GM19240 (cell line): ENCODE results near the gene PLSCR4.

ENCODE experiments used
- DNase-seq: peaks from one replicate; pipeline ENCODE4 v3.0.0; 2011; ENCODE audit warnings: low spot score; ENCODE audit not compliant: insufficient read length

The PLSCR4 gene

GRCh38 chr3:146195030-146195429 lies 55.9 kb downstream of the PLSCR4 start:
- DNase-seq = no peak

DNA sequence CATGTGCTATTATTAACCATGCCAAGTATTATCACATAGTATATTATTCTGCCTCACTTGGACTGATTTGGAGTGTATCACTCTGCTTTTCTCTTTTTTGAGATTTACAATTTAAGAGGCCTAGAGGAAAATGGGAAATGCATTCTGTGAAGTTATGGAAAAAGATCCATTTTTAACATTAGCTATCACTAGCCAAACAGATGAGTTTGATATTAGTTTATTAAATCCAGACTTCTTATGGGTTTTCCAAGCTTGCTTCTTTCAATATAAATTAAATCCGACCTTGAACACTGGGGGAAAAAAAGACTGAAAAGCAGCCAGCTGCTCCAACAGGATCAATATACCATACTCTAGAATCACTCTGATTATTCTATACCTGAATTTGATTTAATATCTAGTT lies 59.9 kb downstream of the PLSCR4 start:
- no peak for DNase-seq

DNA sequence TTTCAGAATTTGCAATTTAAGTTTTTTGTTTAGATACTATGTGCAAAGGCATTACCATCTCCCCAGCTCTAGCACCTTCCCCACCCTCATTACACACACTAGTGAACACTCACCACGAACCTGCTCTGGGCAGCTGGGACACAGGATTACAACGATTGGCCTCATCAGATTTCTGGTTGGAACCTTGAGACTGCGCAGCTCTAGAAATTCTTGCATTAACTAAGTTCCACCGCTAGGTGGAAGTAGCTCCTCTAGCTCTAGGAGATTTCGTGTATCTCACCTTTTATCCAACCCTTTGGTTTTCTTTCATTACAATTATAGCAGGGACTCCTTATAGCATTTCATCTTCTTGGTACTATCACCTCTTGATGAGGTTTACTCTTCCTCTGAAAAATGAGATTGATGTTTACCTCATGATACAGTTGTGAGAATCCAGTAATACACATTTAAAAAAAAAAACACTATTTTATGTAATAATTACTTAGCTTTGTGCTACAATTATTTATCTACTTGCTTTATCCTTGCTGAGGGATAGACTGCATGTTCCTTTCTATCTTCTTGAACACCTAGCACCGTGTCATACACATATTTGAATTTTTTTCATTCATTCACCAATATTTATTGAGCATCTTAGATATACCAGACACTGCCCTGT lies 61.3 kb downstream of the PLSCR4 start:
- DNase-seq = no peak

- no peak for DNase-seq
Observed at GRCh38 chr3:146187334-146187950, 63.5 kb downstream of the PLSCR4 start.

- DNase-seq = no peak
Observed at GRCh38 chr3:146184241-146185015, 66.5 kb downstream of the PLSCR4 start.

GRCh38 chr3:146181216-146181615 lies 69.7 kb downstream of the PLSCR4 start:
- no peak for DNase-seq

DNA sequence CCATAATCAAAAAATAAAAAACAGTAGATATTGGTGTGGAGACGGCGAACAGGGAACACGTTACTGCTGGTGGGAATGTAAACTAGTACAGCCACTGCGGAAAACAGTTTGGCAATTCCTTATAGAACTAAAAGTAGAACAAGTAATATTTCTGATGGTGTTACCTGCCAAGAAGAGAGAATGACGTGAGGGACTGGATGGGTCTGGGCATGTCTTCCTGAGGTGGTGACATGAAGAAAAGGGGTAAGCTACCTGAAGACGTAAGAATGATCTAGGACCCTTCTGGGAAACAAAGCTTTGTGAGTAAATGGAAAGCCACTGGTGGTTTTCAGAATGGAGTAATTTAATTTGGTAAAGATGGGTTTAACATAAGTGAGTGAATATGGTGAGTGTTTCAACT lies 70.5 kb downstream of the PLSCR4 start:
- DNase-seq = no peak

DNA sequence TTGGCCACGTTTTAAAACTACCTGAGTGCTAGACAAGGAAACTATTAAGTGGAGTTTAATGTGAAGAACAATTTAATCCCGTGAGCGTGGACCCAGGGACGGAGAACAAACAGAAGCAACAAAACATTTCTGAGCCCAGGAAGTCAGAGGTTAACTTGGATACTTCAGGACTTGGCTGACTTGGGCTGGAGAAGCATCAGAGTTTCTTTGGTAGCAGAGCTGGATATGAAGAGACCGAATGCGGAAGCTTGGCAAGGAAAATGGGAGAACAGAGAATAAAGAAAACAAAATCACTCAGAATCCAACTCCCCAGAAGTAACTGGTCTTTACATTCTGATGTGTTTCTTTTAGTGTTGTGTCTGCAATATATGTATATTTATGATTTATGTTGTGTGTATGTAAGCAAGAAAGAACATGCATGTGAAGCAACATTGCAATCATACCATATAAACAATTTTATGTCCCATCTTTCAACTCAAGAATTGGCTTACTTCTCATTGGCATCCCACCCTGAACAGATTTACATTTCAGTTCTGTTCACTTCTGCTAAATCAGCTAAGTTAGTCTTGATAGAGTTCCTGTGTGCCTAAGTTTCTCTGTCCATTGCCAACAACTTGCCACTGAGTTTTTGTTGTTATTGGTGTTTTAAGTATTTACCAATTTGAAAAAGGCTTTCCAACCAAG lies 72.8 kb downstream of the PLSCR4 start:
- no peak for DNase-seq

- DNase-seq = no peak
Observed at GRCh38 chr3:146177519-146177918, 73.4 kb downstream of the PLSCR4 start.

DNA sequence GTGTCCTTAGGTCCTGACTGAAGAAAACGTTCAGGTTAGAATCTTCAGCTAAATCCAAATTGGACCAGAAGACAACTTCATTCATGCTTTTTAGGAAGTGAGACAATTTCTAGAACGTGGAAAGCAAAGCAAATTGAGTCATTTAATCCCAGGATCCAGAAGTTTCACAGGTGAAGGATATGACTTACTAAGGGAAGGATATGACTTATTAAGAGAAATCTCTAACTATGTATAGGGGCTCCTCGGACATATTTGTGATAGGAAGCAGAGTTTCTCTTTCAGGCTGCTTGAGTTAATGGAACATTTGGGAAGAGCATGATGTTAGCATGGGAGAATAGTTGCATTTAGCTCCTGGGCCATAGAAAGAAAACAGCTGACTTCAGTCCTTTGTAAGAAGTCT lies 73.8 kb downstream of the PLSCR4 start:
- DNase-seq = no peak

- no peak for DNase-seq
Observed at GRCh38 chr3:146172586-146172985, 78.3 kb downstream of the PLSCR4 start.

GRCh38 chr3:146170591-146170990 lies 80.3 kb downstream of the PLSCR4 start:
- DNase-seq = no peak

GRCh38 chr3:146169891-146170290 lies 81.0 kb downstream of the PLSCR4 start:
- no peak for DNase-seq

- DNase-seq = no peak
Observed at GRCh38 chr3:146166826-146167225, 84.1 kb downstream of the PLSCR4 start.

DNA sequence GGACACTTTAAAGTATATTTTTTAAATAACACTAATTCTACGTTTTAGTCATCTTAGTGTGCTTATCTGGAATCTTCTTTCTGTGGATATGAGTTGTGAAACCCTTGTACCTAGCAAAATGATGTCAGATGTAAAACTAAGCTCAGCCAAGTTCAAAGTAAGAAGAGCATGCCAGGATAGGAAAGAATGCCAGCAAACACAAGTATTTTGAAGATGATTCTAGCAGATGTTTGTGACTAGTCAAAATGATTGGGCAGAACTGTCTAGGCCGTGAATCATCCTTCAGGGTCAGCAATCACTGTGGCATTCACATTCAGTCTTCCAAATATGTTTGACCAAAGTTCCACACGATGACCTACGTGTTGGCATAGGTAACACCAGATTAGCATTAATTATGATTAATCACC lies 84.5 kb downstream of the PLSCR4 start:
- no peak for DNase-seq

DNA sequence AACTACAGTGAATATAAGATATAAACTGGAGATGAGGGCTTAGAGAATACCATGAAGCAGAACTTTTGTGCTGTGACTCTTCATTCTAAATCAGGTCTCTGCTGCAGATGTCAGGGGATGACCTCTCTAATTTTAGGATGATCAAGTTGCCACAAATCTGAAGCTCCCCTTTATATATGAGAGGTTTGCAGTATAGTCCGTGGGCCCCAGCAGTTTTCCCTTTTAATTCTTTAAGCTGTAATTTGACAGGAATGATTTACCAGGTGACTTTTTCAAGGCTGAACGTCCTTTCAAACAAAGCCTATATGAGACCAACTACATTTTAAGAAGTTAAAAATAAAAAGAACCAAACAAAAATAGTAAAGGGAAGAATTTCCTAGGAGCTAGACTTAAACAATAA lies 85.0 kb downstream of the PLSCR4 start:
- DNase-seq = no peak

GRCh38 chr3:146164971-146165769 lies 85.7 kb downstream of the PLSCR4 start:
- no peak for DNase-seq

- DNase-seq = no peak
Observed at GRCh38 chr3:146164506-146164905, 86.4 kb downstream of the PLSCR4 start.

DNA sequence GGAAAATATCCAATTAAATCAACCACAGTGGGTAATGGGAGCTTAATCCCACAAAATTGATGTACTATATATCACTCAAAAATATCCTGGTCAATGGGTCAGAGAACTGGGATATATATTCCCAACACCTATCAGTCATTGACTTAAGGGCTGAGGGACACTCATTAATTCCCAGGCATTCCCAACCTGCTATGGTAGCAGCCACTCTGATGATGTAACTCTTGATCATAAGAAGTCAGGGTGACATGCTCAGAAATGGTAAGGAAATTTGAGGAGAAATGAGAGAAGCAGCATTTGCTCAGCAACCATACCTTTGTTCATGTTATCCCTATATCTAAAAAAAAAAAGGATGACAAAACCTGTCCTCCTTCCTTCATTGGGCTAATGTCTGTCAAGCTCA lies 86.8 kb downstream of the PLSCR4 start:
- DNase-seq = no peak

- DNase-seq = no peak
Observed at GRCh38 chr3:146163584-146163983, 87.3 kb downstream of the PLSCR4 start.

DNA sequence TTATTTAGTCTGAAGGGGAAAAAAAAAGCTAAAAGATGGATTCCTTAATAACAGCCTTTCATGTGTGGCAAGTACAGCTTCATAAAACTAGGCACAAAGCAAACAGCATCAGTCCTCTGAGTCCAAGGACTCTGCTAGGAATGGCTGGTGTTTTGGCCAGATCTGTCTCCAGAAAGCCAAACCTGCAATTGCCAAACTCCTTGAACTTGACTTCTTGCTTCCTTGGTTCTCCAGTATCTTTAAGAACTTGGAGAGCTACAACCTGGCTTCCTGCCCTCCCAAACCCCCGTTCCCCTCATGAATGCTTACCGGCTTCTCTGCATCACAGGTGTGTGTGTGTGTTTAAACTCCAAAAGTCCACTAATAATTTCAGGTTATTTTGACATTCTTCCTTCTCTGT lies 88.3 kb downstream of the PLSCR4 start:
- no peak for DNase-seq
